GM12878 (cell line): ENCODE measurements around the gene SMAD9.

Source experiments
- BRCA1 ChIP-seq: IDR thresholded peaks from 2 replicates; pipeline ENCODE4 v1.6.1; 2011; ENCODE audit warnings: low read depth, low read length, improper control_type of control experiment
- CTCF ChIP-seq, 3 experiments: IDR thresholded peaks in 2 of 3; conservative IDR thresholded peaks in 1 of 3; 2 replicates each; pipeline ENCODE4 v1.5.1; 2011; ENCODE audit warnings: low read depth in 3 of 3, low read length in 3 of 3, mild to moderate bottlenecking in 3 of 3, control low read depth in 2 of 3, moderate library complexity in 2 of 3, inconsistent platforms in 1 of 3, mixed read lengths in 1 of 3; ENCODE audit not compliant: control insufficient read depth in 2 of 3, insufficient read depth in 1 of 3; ENCODE audit errors: extremely low read depth in 1 of 3
- EP300 ChIP-seq, 2 experiments: fragments of 150-350 bp in 1 of 2; IDR thresholded peaks; 2 replicates each; pipeline ENCODE4 v1.6.1; 2011 to 2012; ENCODE audit warnings: low read depth in 2 of 2, low read length in 2 of 2, borderline replicate concordance in 1 of 2, improper control_type of control experiment in 1 of 2, inconsistent platforms in 1 of 2; ENCODE audit not compliant: control insufficient read depth in 1 of 2
- EZH2 ChIP-seq: IDR thresholded peaks from 2 replicates; pipeline ENCODE4 v1.6.1; 2012; ENCODE audit warnings: low read depth, mild to moderate bottlenecking, control low read depth, inconsistent platforms, low read length, borderline replicate concordance; ENCODE audit not compliant: control insufficient read depth
- GATAD2B ChIP-seq: fragments of 450-650 bp; conservative IDR thresholded peaks from 2 replicates; pipeline ENCODE4 v1.6.1; 2017; ENCODE audit warnings: low read depth, mild to moderate bottlenecking, moderate library complexity
- MXI1 ChIP-seq: fragments of 150-350 bp; IDR thresholded peaks from 2 replicates; pipeline ENCODE4 v1.6.1; 2011; ENCODE audit warnings: low read depth, mild to moderate bottlenecking, inconsistent platforms, low read length, improper control_type of control experiment
- PKNOX1 ChIP-seq: fragments of 450-650 bp; IDR thresholded peaks from 2 replicates; pipeline ENCODE4 v1.6.1; 2016; ENCODE audit warnings: mild to moderate bottlenecking
- POLR2A ChIP-seq: IDR thresholded peaks from 2 replicates; pipeline ENCODE4 v1.6.1; 2011; ENCODE audit warnings: low read depth, mild to moderate bottlenecking, low read length
- POLR2AphosphoS5 ChIP-seq: IDR thresholded peaks from 2 replicates; pipeline ENCODE4 v1.6.1; 2011; ENCODE audit warnings: mild to moderate bottlenecking, low read length, inconsistent platforms
- TAF1 ChIP-seq: IDR thresholded peaks from 2 replicates; pipeline ENCODE4 v1.6.1; 2011; ENCODE audit warnings: mild to moderate bottlenecking, low read depth, low read length, borderline replicate concordance
- ZNF274 ChIP-seq: IDR thresholded peaks from one replicate; pipeline ENCODE4 v1.8.0; 2011; ENCODE audit not compliant: insufficient read length, insufficient read depth
- TF ChIP-seq, protein P1 (sequence below): IDR thresholded peaks from 2 replicates; pipeline ENCODE4 v1.6.1; 2012; ENCODE audit warnings: low read depth, low read length, improper control_type of control experiment

GRCh38 chr13:36883824-36884223, 36.2 kb downstream of the SMAD9 start:
- TF ChIP-seq PKNOX1 = no peak
- no peak for TF ChIP-seq GATAD2B
- TF ChIP-seq CTCF (IDR thresholded peaks at IDR 0.05 in 2 of 3, conservative IDR thresholded peaks at IDR 0.05 in 1 of 3; ENCODE audit: control insufficient read depth in 2 of 3, extremely low read depth in 1 of 3, insufficient read depth in 1 of 3, low read depth in 3 of 3, low read length in 3 of 3) = no peak
- TF ChIP-seq EZH2 = no peak
- TF ChIP-seq BRCA1 = no peak
- no peak for TF ChIP-seq ZNF274
- TF ChIP-seq, protein P1, sequence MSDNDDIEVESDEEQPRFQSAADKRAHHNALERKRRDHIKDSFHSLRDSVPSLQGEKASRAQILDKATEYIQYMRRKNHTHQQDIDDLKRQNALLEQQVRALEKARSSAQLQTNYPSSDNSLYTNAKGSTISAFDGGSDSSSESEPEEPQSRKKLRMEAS = no peak
- TF ChIP-seq POLR2AphosphoS5 = no peak
- TF ChIP-seq POLR2A = no peak
- no peak for TF ChIP-seq TAF1
- no peak for TF ChIP-seq MXI1
- no peak for TF ChIP-seq EP300 (IDR thresholded peaks at IDR 0.05; ENCODE audit: borderline replicate concordance in 1 of 2, control insufficient read depth in 1 of 2, low read depth in 2 of 2, low read length in 2 of 2)
